WTC11 (cell line): ENCODE data around the gene MUC2. TPM values are rescaled to one million over a fixed set of nuclear protein-coding genes. Genes with fewer than 3 reads are reported as not detected.

Experiments used
- ATAC-seq: fragments of 200-7000 bp; cut with Tn5 transposase; 2 replicates; pipeline ENCODE4 v1.10.0; 2021; ENCODE audit warnings: mild to moderate bottlenecking, moderate library complexity
- CTCF ChIA-PET: fragments of 300-600 bp; sonication (Branson Sonifier 250); formaldehyde crosslinking; loops from one replicate; lab custom pipeline; 2021; ENCODE audit warnings: antibody characterized with exemption; lab: Charles Lee
- POLR2A ChIA-PET: fragments of 350-600 bp; sonication (Branson Sonifier 250); formaldehyde crosslinking; loops from one replicate; lab custom pipeline; 2021; ENCODE audit warnings: antibody characterized with exemption; lab: Charles Lee
- DNase-seq: peaks from one replicate; pipeline ENCODE4 v3.0.0; 2021; ENCODE audit warnings: low spot score
- H3K27ac Mint-ChIP-seq: 2 replicates; pipeline ENCODE4 v1.8.0; 2021; ENCODE audit warnings: mixed read lengths
- H3K27me3 Mint-ChIP-seq: 2 replicates; pipeline ENCODE4 v1.8.0; 2021; ENCODE audit warnings: low read depth, mild to moderate bottlenecking, moderate library complexity, mixed read lengths
- H3K36me3 Mint-ChIP-seq: 2 replicates; pipeline ENCODE4 v1.8.0; 2021; ENCODE audit warnings: mixed read lengths
- H3K4me1 Mint-ChIP-seq: 2 replicates; pipeline ENCODE4 v1.8.0; 2022; ENCODE audit warnings: mixed read lengths
- H3K4me3 Mint-ChIP-seq: 2 replicates; pipeline ENCODE4 v1.8.0; 2021; ENCODE audit warnings: mild to moderate bottlenecking, moderate library complexity, mixed read lengths
- H3K9me3 Mint-ChIP-seq: 2 replicates; pipeline ENCODE4 v1.8.0; 2021; ENCODE audit warnings: mixed read lengths
- ELF4 ChIP-seq: sonication (generic); formaldehyde crosslinking; IDR thresholded peaks from 2 replicates; pipeline ENCODE4 v1.8.1; 2022; ENCODE audit warnings: low read depth, mild to moderate bottlenecking, moderate library complexity, missing genetic modification reagents
- ESRRA ChIP-seq: sonication (generic); formaldehyde crosslinking; IDR thresholded peaks from 2 replicates; pipeline ENCODE4 v1.8.1; 2022; ENCODE audit warnings: mild to moderate bottlenecking, missing genetic modification reagents, borderline replicate concordance
- FOXJ3 ChIP-seq: sonication (generic); formaldehyde crosslinking; IDR thresholded peaks from 2 replicates; pipeline ENCODE4 v1.9.0; 2021; ENCODE audit warnings: missing genetic modification reagents, mild to moderate bottlenecking, borderline replicate concordance
- FOXK1 ChIP-seq: sonication (generic); formaldehyde crosslinking; IDR thresholded peaks from 2 replicates; pipeline ENCODE4 v1.8.0; 2022; ENCODE audit warnings: mild to moderate bottlenecking, moderate library complexity, missing genetic modification reagents
- HMGA2 ChIP-seq: fragments of 250-450 bp; sonication (Bioruptor Pico); IDR thresholded peaks from 2 replicates; pipeline ENCODE4 v1.4.0; 2021; ENCODE audit warnings: mild to moderate bottlenecking, moderate library complexity
- JUN ChIP-seq: sonication (generic); formaldehyde crosslinking; IDR thresholded peaks from 2 replicates; pipeline ENCODE4 v1.8.0; 2023; ENCODE audit warnings: mild to moderate bottlenecking, missing genetic modification reagents
- KAT7 ChIP-seq: sonication (generic); formaldehyde crosslinking; IDR thresholded peaks from 2 replicates; pipeline ENCODE4 v1.8.1; 2023; ENCODE audit warnings: missing genetic modification reagents, mild to moderate bottlenecking, borderline replicate concordance
- MXD4 ChIP-seq: fragments of 250-450 bp; sonication (Bioruptor Pico); IDR thresholded peaks from 2 replicates; pipeline ENCODE4 v1.8.0; 2021; ENCODE audit warnings: mild to moderate bottlenecking, moderate library complexity, borderline replicate concordance
- RELA ChIP-seq: sonication (generic); formaldehyde crosslinking; IDR thresholded peaks from 2 replicates; pipeline ENCODE4 v1.8.1; 2022; ENCODE audit warnings: missing genetic modification reagents, mild to moderate bottlenecking, borderline replicate concordance
- SMAD4 ChIP-seq: sonication (generic); formaldehyde crosslinking; IDR thresholded peaks from 2 replicates; pipeline ENCODE4 v1.8.0; 2022; ENCODE audit warnings: mild to moderate bottlenecking, missing genetic modification reagents
- TP53 ChIP-seq: sonication (generic); formaldehyde crosslinking; IDR thresholded peaks from 2 replicates; pipeline ENCODE4 v1.8.1; 2023; ENCODE audit warnings: mild to moderate bottlenecking, missing genetic modification reagents
- ZNF512 ChIP-seq: sonication (generic); formaldehyde crosslinking; IDR thresholded peaks from 2 replicates; pipeline ENCODE4 v1.8.1; 2022; ENCODE audit warnings: missing genetic modification reagents, borderline replicate concordance
- ZNF671 ChIP-seq: fragments of 250-450 bp; sonication (Bioruptor Pico); IDR thresholded peaks from 2 replicates; pipeline ENCODE4 v1.8.0; 2021; ENCODE audit warnings: mild to moderate bottlenecking
- total RNA-seq: library from RNA; stranded (reverse); gene quantifications from 3 replicates; pipeline ENCODE4 v1.2.3, GENCODE V29; 2021
- TF ChIP-seq, protein P1 (sequence below): sonication (generic); formaldehyde crosslinking; IDR thresholded peaks from 2 replicates; pipeline ENCODE4 v1.8.1; 2022; ENCODE audit warnings: mild to moderate bottlenecking, moderate library complexity, missing genetic modification reagents
- TF ChIP-seq, protein P2 (sequence below): fragments of 200-600 bp; IDR thresholded peaks from 2 replicates; pipeline ENCODE4 v1.8.0; 2022; ENCODE audit warnings: antibody characterized with exemption
- TF ChIP-seq, protein P3 (sequence below): sonication (generic); formaldehyde crosslinking; IDR thresholded peaks from 2 replicates; pipeline ENCODE4 v1.8.1; 2022; ENCODE audit warnings: mild to moderate bottlenecking, missing genetic modification reagents, moderate library complexity, borderline replicate concordance
- TF ChIP-seq, protein P4 (sequence below): sonication (generic); formaldehyde crosslinking; IDR thresholded peaks from 2 replicates; pipeline ENCODE4 v1.8.0; 2022; ENCODE audit warnings: mild to moderate bottlenecking, missing genetic modification reagents
- TF ChIP-seq, protein P5 (sequence below): sonication (generic); formaldehyde crosslinking; IDR thresholded peaks from 2 replicates; pipeline ENCODE4 v1.8.0; 2023; ENCODE audit warnings: missing genetic modification reagents, mild to moderate bottlenecking, borderline replicate concordance

Gene MUC2
- total RNA-seq, 1 experiment from 2014 or later = 0.22 TPM

DNA sequence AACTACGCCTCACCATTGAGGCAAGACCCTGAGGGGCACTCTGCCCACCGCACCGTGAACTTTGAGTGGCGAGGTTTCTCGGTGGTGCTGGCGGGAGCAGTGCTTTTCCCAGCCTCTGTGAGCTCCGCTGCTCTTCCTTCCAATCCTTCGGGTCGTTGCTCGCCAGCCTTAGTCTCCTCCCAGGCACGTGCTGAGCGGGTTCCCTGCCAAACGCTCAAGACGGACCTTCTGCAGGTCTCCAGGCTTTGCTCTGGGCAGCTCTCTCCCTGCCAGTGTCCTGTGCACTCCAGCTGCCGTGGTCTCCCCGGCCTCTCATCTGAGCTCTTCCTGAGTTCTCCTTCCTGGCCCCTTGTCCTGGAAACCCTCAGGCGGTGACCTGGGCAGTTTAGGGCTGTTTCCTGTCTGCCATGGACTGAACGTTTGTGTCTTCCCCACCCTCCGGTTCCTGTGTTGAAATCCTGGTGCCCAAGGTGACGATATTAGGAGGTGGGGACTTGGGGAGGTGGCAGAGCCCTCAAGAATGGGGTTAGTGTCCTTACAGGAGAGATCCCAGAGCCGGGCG is 27.0 kb upstream of the MUC2 start:
- CTCF ChIA-PET = interaction anchor here (1.5 to 1.9 kb wide), 3 partner anchors 103 to 153 kb away, joined by 5 to 7 read pairs (median 5); no protein-coding TSS in a partner anchor
- Mint-ChIP-seq H3K9me3 (peaks cover 6% of the 10 kb centered on the region), H3K27me3 (peaks cover 3% of the 10 kb centered on the region; the same call in 1 of the 2 replicates), H3K27ac (no peak overlapping the region), H3K36me3 (no peaks in the 10 kb centered on the region), H3K4me3 (no peak overlapping the region), H3K4me1 (no peaks in the 10 kb centered on the region)
- POLR2A ChIA-PET = no interaction called here
- ATAC-seq (no peak), DNase-seq (no peak)
- TF ChIP-seq, protein P1, sequence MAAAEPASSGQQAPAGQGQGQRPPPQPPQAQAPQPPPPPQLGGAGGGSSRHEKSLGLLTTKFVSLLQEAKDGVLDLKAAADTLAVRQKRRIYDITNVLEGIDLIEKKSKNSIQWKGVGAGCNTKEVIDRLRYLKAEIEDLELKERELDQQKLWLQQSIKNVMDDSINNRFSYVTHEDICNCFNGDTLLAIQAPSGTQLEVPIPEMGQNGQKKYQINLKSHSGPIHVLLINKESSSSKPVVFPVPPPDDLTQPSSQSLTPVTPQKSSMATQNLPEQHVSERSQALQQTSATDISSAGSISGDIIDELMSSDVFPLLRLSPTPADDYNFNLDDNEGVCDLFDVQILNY (CRISPR knock-in tag) = no peak
- no peak for TF ChIP-seq MXD4 (CRISPR knock-in tag)
- no peak for TF ChIP-seq RELA (CRISPR knock-in tag)
- TF ChIP-seq ZNF671 (CRISPR knock-in tag) = no peak
- TF ChIP-seq, protein P2, sequence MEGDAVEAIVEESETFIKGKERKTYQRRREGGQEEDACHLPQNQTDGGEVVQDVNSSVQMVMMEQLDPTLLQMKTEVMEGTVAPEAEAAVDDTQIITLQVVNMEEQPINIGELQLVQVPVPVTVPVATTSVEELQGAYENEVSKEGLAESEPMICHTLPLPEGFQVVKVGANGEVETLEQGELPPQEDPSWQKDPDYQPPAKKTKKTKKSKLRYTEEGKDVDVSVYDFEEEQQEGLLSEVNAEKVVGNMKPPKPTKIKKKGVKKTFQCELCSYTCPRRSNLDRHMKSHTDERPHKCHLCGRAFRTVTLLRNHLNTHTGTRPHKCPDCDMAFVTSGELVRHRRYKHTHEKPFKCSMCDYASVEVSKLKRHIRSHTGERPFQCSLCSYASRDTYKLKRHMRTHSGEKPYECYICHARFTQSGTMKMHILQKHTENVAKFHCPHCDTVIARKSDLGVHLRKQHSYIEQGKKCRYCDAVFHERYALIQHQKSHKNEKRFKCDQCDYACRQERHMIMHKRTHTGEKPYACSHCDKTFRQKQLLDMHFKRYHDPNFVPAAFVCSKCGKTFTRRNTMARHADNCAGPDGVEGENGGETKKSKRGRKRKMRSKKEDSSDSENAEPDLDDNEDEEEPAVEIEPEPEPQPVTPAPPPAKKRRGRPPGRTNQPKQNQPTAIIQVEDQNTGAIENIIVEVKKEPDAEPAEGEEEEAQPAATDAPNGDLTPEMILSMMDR = no peak
- TF ChIP-seq ZNF512 (CRISPR knock-in tag) = no peak

DNA sequence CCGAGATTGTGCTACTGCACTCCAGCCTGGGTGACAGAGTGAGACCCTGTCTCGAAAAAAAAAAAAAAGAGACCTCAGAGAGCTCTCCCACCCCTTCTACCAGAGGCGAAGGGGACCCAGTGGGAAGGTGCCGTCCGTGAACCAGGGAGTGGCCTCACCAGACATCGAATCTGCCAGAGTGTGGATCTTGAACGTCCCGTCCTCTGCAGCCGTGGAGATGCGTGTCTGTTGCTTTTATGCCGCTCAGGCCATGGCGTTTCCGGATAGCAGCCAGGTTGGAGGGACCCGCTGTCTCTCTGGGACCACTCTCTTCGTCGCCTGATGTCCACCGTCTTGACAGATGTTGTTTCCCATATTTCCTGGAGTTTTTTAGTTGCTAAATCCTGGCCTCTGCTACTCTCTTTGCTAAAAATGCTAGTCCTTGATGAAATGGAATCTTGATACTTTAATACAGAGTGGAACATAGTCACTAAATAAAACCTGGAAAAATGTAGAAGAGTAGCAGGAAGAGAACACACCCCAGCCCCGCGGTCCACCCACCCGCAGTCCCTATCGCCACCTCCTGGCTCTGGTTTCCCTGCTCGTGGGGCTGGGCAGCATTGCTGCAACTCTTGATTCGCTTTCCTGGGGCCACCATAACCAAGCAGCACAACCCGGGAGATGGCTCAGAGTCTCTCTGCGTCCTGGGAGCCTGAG is 26.2 kb upstream of the MUC2 start:
- peak; percentile 30 for DNase-seq
- no peak overlapping the region for H3K27ac Mint-ChIP-seq
- ATAC-seq = no peak

More for the DNA sequence above, 26.2 kb upstream of the MUC2 start:
- no peak overlapping the region for H3K4me3 Mint-ChIP-seq
- POLR2A ChIA-PET = interaction anchor here (0.6 kb wide), 1 partner anchor 484 kb away, joined by 3 read pairs; no protein-coding TSS in a partner anchor
- no peaks in the 10 kb centered on the region for H3K36me3 Mint-ChIP-seq
- peaks cover 3% of the 10 kb centered on the region; the same call in 1 of the 2 replicates for H3K27me3 Mint-ChIP-seq
- no peaks in the 10 kb centered on the region for H3K4me1 Mint-ChIP-seq
- CTCF ChIA-PET = interaction anchor here (1.5 kb wide), 1 partner anchor 154 kb away, joined by 5 read pairs; no protein-coding TSS in a partner anchor
- no peak for TF ChIP-seq SMAD4
- no peak for TF ChIP-seq TP53 (CRISPR knock-in tag)
- TF ChIP-seq, protein P2 = no peak
- TF ChIP-seq, protein P3, sequence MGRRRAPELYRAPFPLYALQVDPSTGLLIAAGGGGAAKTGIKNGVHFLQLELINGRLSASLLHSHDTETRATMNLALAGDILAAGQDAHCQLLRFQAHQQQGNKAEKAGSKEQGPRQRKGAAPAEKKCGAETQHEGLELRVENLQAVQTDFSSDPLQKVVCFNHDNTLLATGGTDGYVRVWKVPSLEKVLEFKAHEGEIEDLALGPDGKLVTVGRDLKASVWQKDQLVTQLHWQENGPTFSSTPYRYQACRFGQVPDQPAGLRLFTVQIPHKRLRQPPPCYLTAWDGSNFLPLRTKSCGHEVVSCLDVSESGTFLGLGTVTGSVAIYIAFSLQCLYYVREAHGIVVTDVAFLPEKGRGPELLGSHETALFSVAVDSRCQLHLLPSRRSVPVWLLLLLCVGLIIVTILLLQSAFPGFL (CRISPR knock-in tag) = no peak
- TF ChIP-seq KAT7 (CRISPR knock-in tag) = no peak
- TF ChIP-seq JUN (CRISPR knock-in tag) = no peak
- TF ChIP-seq ELF4 (CRISPR knock-in tag) = no peak
- TF ChIP-seq, protein P4, sequence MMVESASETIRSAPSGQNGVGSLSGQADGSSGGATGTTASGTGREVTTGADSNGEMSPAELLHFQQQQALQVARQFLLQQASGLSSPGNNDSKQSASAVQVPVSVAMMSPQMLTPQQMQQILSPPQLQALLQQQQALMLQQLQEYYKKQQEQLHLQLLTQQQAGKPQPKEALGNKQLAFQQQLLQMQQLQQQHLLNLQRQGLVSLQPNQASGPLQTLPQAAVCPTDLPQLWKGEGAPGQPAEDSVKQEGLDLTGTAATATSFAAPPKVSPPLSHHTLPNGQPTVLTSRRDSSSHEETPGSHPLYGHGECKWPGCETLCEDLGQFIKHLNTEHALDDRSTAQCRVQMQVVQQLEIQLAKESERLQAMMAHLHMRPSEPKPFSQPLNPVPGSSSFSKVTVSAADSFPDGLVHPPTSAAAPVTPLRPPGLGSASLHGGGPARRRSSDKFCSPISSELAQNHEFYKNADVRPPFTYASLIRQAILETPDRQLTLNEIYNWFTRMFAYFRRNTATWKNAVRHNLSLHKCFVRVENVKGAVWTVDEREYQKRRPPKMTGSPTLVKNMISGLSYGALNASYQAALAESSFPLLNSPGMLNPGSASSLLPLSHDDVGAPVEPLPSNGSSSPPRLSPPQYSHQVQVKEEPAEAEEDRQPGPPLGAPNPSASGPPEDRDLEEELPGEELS (CRISPR knock-in tag) = no peak
- TF ChIP-seq ESRRA (CRISPR knock-in tag) = no peak
- no peak for TF ChIP-seq FOXK1
- TF ChIP-seq HMGA2 (CRISPR knock-in tag) = no peak
- TF ChIP-seq, protein P5, sequence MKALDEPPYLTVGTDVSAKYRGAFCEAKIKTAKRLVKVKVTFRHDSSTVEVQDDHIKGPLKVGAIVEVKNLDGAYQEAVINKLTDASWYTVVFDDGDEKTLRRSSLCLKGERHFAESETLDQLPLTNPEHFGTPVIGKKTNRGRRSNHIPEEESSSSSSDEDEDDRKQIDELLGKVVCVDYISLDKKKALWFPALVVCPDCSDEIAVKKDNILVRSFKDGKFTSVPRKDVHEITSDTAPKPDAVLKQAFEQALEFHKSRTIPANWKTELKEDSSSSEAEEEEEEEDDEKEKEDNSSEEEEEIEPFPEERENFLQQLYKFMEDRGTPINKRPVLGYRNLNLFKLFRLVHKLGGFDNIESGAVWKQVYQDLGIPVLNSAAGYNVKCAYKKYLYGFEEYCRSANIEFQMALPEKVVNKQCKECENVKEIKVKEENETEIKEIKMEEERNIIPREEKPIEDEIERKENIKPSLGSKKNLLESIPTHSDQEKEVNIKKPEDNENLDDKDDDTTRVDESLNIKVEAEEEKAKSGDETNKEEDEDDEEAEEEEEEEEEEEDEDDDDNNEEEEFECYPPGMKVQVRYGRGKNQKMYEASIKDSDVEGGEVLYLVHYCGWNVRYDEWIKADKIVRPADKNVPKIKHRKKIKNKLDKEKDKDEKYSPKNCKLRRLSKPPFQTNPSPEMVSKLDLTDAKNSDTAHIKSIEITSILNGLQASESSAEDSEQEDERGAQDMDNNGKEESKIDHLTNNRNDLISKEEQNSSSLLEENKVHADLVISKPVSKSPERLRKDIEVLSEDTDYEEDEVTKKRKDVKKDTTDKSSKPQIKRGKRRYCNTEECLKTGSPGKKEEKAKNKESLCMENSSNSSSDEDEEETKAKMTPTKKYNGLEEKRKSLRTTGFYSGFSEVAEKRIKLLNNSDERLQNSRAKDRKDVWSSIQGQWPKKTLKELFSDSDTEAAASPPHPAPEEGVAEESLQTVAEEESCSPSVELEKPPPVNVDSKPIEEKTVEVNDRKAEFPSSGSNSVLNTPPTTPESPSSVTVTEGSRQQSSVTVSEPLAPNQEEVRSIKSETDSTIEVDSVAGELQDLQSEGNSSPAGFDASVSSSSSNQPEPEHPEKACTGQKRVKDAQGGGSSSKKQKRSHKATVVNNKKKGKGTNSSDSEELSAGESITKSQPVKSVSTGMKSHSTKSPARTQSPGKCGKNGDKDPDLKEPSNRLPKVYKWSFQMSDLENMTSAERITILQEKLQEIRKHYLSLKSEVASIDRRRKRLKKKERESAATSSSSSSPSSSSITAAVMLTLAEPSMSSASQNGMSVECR (CRISPR knock-in tag) = no peak
- no peak for TF ChIP-seq FOXJ3 (CRISPR knock-in tag)
- peaks cover 6% of the 10 kb centered on the region for H3K9me3 Mint-ChIP-seq
